K562 (cell line): ENCODE results near the gene ZNF837. TPM values are rescaled to one million over a fixed set of nuclear protein-coding genes. Genes with fewer than 3 reads are reported as not detected.

ENCODE experiments used
- ARID2 ChIP-seq: fragments of 450-650 bp; IDR thresholded peaks from 2 replicates; pipeline ENCODE4 v1.6.1; 2017; ENCODE audit warnings: antibody characterized with exemption, mild to moderate bottlenecking
- ARNT ChIP-seq, 2 experiments: fragments of 450-650 bp; IDR thresholded peaks; 2 replicates each; pipeline ENCODE4 v1.6.1; 2016; ENCODE audit warnings: mild to moderate bottlenecking in 1 of 2
- ATF2 ChIP-seq: sonication (generic); formaldehyde crosslinking; IDR thresholded peaks from 2 replicates; pipeline ENCODE4 v1.8.1; 2022; ENCODE audit warnings: missing genetic modification reagents
- ATF7 ChIP-seq: fragments of 450-650 bp; IDR thresholded peaks from 2 replicates; pipeline ENCODE4 v1.7.1; 2014; ENCODE audit warnings: mild to moderate bottlenecking, moderate library complexity
- CREB5 ChIP-seq: fragments of 250-450 bp; sonication (Bioruptor Pico); IDR thresholded peaks from 2 replicates; pipeline ENCODE4 v1.5.0; 2020; ENCODE audit warnings: mild to moderate bottlenecking
- E2F5 ChIP-seq: sonication (generic); formaldehyde crosslinking; IDR thresholded peaks from 2 replicates; pipeline ENCODE4 v1.8.0; 2022; ENCODE audit warnings: mild to moderate bottlenecking, missing genetic modification reagents
- ELF4 ChIP-seq: fragments of 450-650 bp; formaldehyde crosslinking; IDR thresholded peaks from 2 replicates; pipeline ENCODE4 v1.4.0; 2022; ENCODE audit warnings: missing genetic modification characterization
- ETV5 ChIP-seq: sonication (generic); formaldehyde crosslinking; IDR thresholded peaks from 2 replicates; pipeline ENCODE4 v1.4.0; 2020; ENCODE audit warnings: low read depth, mild to moderate bottlenecking, missing genetic modification reagents
- KLF6 ChIP-seq: fragments of 250-450 bp; sonication (Bioruptor Pico); IDR thresholded peaks from 2 replicates; pipeline ENCODE4 v1.4.0; 2020; ENCODE audit warnings: mild to moderate bottlenecking, moderate library complexity, borderline replicate concordance
- MLLT1 ChIP-seq, 2 experiments: fragments of 450-650 bp; IDR thresholded peaks; 2 replicates each; pipeline ENCODE4 v1.6.1; 2016
- MLX ChIP-seq, 2 experiments: fragments of 450-650 bp in 1 of 2; sonication (generic) in 1 of 2; formaldehyde crosslinking; conservative IDR thresholded peaks; 2 replicates each; pipeline versions ENCODE4 v1.4.0 to v1.8.1; 2020 to 2022; ENCODE audit warnings: mild to moderate bottlenecking in 1 of 2, missing genetic modification reagents in 1 of 2
- MTA3 ChIP-seq: fragments of 450-650 bp; formaldehyde crosslinking; IDR thresholded peaks from 2 replicates; pipeline ENCODE4 v1.6.1; 2017; ENCODE audit warnings: mild to moderate bottlenecking, borderline replicate concordance
- NRF1 ChIP-seq, 2 experiments: fragments of 450-650 bp; IDR thresholded peaks in 1 of 2; conservative IDR thresholded peaks in 1 of 2; 2 replicates each; pipeline ENCODE4 v1.6.1; 2014; ENCODE audit warnings: mild to moderate bottlenecking in 2 of 2
- SAFB2 ChIP-seq: fragments of 200-400 bp; formaldehyde crosslinking; IDR thresholded peaks from 2 replicates; pipeline ENCODE4 v1.6.1; 2018; ENCODE audit warnings: borderline replicate concordance, low read length, low read depth, moderate library complexity; ENCODE audit not compliant: severe bottlenecking
- SMC3 ChIP-seq: conservative IDR thresholded peaks from 2 replicates; pipeline ENCODE4 v1.6.1; 2011; ENCODE audit warnings: low read depth, low read length, improper control_type of control experiment; ENCODE audit not compliant: insufficient read depth
- TOE1 ChIP-seq, 2 experiments: fragments of 450-650 bp in 1 of 2; sonication (generic) in 1 of 2; formaldehyde crosslinking in 1 of 2; IDR thresholded peaks; 2 replicates each; pipeline versions ENCODE4 v1.7.1 to v1.8.0; 2016 to 2022; ENCODE audit warnings: borderline replicate concordance in 2 of 2, mild to moderate bottlenecking in 2 of 2, antibody characterized with exemption in 1 of 2, inconsistent platforms in 1 of 2, low read depth in 1 of 2, missing genetic modification reagents in 1 of 2, moderate library complexity in 1 of 2
- ZFP1 ChIP-seq: fragments of 450-650 bp; formaldehyde crosslinking; IDR thresholded peaks from 2 replicates; pipeline ENCODE4 v1.4.0; 2020; ENCODE audit warnings: mild to moderate bottlenecking, mixed read lengths
- ZNF311 ChIP-seq: fragments of 250-450 bp; sonication (Bioruptor Pico); IDR thresholded peaks from 2 replicates; pipeline ENCODE4 v1.4.0; 2020; ENCODE audit warnings: mild to moderate bottlenecking, moderate library complexity
- ZNF551 ChIP-seq: fragments of 250-450 bp; sonication (Bioruptor Pico); IDR thresholded peaks from 2 replicates; pipeline ENCODE4 v1.5.0; 2021; ENCODE audit warnings: mild to moderate bottlenecking, moderate library complexity
- polyA plus RNA-seq, 8 experiments: library from polyadenylated mRNA; depleted of rRNA in 4 of 8; stranded (reverse) in 5 of 8; unstranded in 3 of 8; fragments of >200 nt; fragmentation: Nextera tagmentation in 2 of 8; fragmentation: Illumina TruSeq in 1 of 8; extraction: Ambion mirVana in 2 of 8; extraction: Trizol in 1 of 8; gene quantifications; 2 replicates each; pipeline versions ENCODE4 v1.2.1 to v1.2.3, GENCODE V29; 2011 to 2014; ENCODE audit warnings: inconsistent platforms in 1 of 8, missing spikeins in 1 of 8
- total RNA-seq, 7 experiments: library from RNA; depleted of rRNA in 6 of 7; stranded (reverse); fragments of >200 nt in 6 of 7; fragmentation: Illumina TruSeq in 2 of 7; extraction: Trizol in 2 of 7; gene quantifications; 2 replicates each; pipeline versions ENCODE4 v1.2.1 to v1.2.3, GENCODE V29; 2011 to 2021; ENCODE audit warnings: low replicate concordance in 1 of 7

The ZNF837 gene
- total and polyA plus RNA-seq, 9 of the 15 experiments (the other 6 are each of a cell fraction or from before 2014, with no cell fraction given): 0.11 to 2.1 (median 0.57) TPM; not detected in 4

- TF ChIP-seq KLF6 (CRISPR knock-in tag) (no peak), SMC3 (peak; percentile 20; the same call in 1 of the 2 replicates), ATF7 (peak; percentile 88), MLX (CRISPR knock-in tag; conservative IDR thresholded peaks at IDR 0.05) (no peak), ATF2 (CRISPR knock-in tag) (no peak), ETV5 (CRISPR knock-in tag) (peak; percentile 94), E2F5 (CRISPR knock-in tag) (peak; percentile 93; the same call in 1 of the 2 replicates), NRF1 (conservative IDR thresholded peaks at IDR 0.05 in 1 of 2, IDR thresholded peaks at IDR 0.05 in 1 of 2) (peak; percentile 72 to 81), ARNT (IDR thresholded peaks at IDR 0.05) (peak in 1 of 2 experiments; percentile 4; a peak in 2 of 4 replicates), CREB5 (CRISPR knock-in tag) (no peak), MLLT1 (IDR thresholded peaks at IDR 0.05) (no peak; a peak in 2 of 4 replicates), SAFB2 (no peak), MTA3 (peak; percentile 81), TOE1 (IDR thresholded peaks at IDR 0.05; ENCODE audit: borderline replicate concordance) (peak; percentile 83; the same call in 1 of the 2 replicates), TOE1 (CRISPR knock-in tag; IDR thresholded peaks at IDR 0.05; ENCODE audit: borderline replicate concordance, low read depth) (peak; percentile 98), ZNF551 (no peak), ELF4 (CRISPR knock-in tag) (no peak; the same call in 1 of the 2 replicates), ARID2 (no peak), ZNF311 (CRISPR knock-in tag) (no peak), ZFP1 (CRISPR knock-in tag) (no peak)
Observed at GRCh38 chr19:58326914-58327726, 53.7 kb downstream of the ZNF837 start, which contains the start of gene ZSCAN22 (continued).
